NT2/D1 (cell line): ENCODE measurements around the gene ACSBG1.

Experiments used
- DNase-seq: peaks from one replicate; pipeline ENCODE4 v3.0.0-alpha.2; 2011; ENCODE audit warnings: low read depth, low spot score
- H3K27me3 ChIP-seq: 2 replicates; pipeline ENCODE4 v1.6.0; 2011; ENCODE audit warnings: mild to moderate bottlenecking; ENCODE audit not compliant: insufficient read length, insufficient read depth
- H3K36me3 ChIP-seq: 2 replicates; pipeline ENCODE4 v1.6.1; 2011; ENCODE audit warnings: mild to moderate bottlenecking, low read length, mixed read lengths; ENCODE audit not compliant: insufficient read depth, insufficient read length
- H3K4me1 ChIP-seq: 2 replicates; pipeline ENCODE4 v1.5.1; 2011; ENCODE audit not compliant: insufficient read depth, insufficient read length
- H3K4me3 ChIP-seq: 2 replicates; pipeline ENCODE4 v1.5.1; 2011; ENCODE audit warnings: low read depth; ENCODE audit not compliant: insufficient read length
- H3K9ac ChIP-seq: 2 replicates; pipeline ENCODE4 v1.6.0; 2011; ENCODE audit warnings: low read depth; ENCODE audit not compliant: insufficient read length
- H3K9me3 ChIP-seq: 2 replicates; pipeline ENCODE4 v1.5.1; 2011; ENCODE audit warnings: mild to moderate bottlenecking, low read length; ENCODE audit not compliant: insufficient read depth
- SUZ12 ChIP-seq: IDR thresholded peaks from 2 replicates; pipeline ENCODE4 v1.6.1; 2011; ENCODE audit not compliant: insufficient read length, insufficient read depth; ENCODE audit errors: extremely low read depth
- YY1 ChIP-seq: IDR thresholded peaks from 2 replicates; pipeline ENCODE4 v1.6.1; 2011; ENCODE audit not compliant: insufficient read length, insufficient read depth
- ZNF274 ChIP-seq: IDR thresholded peaks from 2 replicates; pipeline ENCODE4 v1.6.1; 2011; ENCODE audit warnings: mild to moderate bottlenecking, low read depth, low read length

The ACSBG1 gene

DNA sequence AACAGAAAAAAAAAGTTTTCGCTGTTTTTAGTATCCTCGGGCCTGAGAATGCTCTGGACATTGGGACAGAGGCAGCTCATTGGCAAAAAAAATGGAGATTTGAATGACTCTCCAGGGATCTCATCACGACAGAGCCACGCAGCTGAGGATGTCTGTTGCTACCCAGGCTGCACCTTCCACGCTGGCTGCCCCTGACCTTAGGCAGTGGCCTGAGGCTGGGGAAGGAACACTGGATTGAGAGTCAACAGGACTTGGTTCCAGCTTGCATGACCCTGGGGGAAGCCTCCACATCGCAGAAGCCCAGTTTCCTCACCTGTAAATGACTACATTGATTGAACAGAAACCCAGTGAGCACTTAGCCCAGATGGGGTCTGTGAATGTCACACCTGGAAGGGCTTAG lies 8.7 kb upstream of the ACSBG1 start:
- Histone ChIP-seq H3K9ac (no peak overlapping the region), H3K4me1 (peaks cover 15% of the 10 kb centered on the region), H3K27me3 (no peaks in the 10 kb centered on the region), H3K36me3 (no peaks in the 10 kb centered on the region), H3K4me3 (no peak overlapping the region), H3K9me3 (peaks cover 12% of the 10 kb centered on the region; the same call in 1 of the 2 replicates)
- TF ChIP-seq ZNF274 (no peak), SUZ12 (no peak), YY1 (no peak)
- no peak for DNase-seq

- peak overlapping the region; percentile 12 for H3K9ac ChIP-seq
- TF ChIP-seq YY1 (no peak), SUZ12 (no peak), ZNF274 (no peak)
- no peak for DNase-seq
Observed at GRCh38 chr15:78242128-78242527, 7.8 kb upstream of the ACSBG1 start.

DNA sequence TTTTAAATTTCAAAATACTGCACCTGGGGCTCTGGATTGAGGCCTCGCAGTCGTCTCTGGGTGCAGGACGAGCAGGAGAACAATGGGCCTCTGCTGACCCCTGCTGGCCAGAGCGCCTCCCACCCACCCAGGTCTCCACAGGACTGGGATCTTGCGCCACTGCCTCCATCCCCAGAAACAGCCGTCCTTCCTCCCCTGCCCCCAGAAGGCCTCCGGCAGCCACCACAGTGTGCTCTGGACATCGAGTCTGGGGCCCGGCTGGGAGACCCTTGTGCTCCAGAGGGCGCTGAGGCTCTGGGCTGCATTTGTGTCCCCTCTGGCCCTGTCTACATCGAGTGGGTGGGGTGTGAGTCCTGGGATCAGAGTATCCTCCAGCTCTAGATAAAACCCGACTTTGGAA lies 6.7 kb upstream of the ACSBG1 start:
- no peaks in the 10 kb centered on the region for H3K36me3 ChIP-seq
- DNase-seq: peak; percentile 82
- TF ChIP-seq SUZ12 (no peak), YY1 (no peak), ZNF274 (no peak)
- H3K9ac ChIP-seq: peak overlapping the region; percentile 28
- H3K4me1 ChIP-seq: peaks cover 15% of the 10 kb centered on the region
- no peak overlapping the region for H3K4me3 ChIP-seq
- H3K9me3 ChIP-seq: no peaks in the 10 kb centered on the region
- H3K27me3 ChIP-seq: no peaks in the 10 kb centered on the region

More at GRCh38 chr15:78242128-78242527, 7.8 kb upstream of the ACSBG1 start:
- Histone ChIP-seq H3K27me3 (no peaks in the 10 kb centered on the region), H3K36me3 (no peaks in the 10 kb centered on the region), H3K9me3 (peaks cover 11% of the 10 kb centered on the region; the same call in 1 of the 2 replicates), H3K4me1 (peaks cover 15% of the 10 kb centered on the region), H3K4me3 (no peak overlapping the region)

DNA sequence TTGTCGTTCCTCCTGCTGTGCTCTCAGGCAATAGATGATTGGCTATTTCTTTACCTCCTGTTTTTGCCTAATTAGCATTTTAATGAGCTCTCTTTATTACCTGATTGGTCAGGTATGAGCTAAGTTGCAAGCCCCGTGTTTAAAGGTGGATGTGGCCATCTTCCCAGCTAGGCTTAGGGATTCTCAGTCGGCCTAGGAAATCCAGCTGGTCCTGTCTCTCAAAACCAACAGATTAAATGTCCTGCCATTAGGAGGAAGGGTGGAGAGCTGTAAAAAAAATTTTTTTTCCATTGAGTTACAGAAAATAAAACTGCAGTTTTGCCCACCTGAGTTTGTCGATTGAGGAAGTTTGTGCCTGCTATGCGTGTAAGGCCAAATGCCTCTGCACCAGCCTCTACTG lies 5.4 kb upstream of the ACSBG1 start:
- Histone ChIP-seq H3K4me3 (no peak overlapping the region), H3K36me3 (no peaks in the 10 kb centered on the region), H3K9ac (no peak overlapping the region), H3K4me1 (peaks cover 19% of the 10 kb centered on the region), H3K9me3 (no peaks in the 10 kb centered on the region), H3K27me3 (no peaks in the 10 kb centered on the region)
- TF ChIP-seq SUZ12: no peak
- TF ChIP-seq YY1: no peak
- TF ChIP-seq ZNF274: no peak
- no peak for DNase-seq

- Histone ChIP-seq H3K4me1 (peaks cover 19% of the 10 kb centered on the region), H3K9ac (no peak overlapping the region), H3K9me3 (no peaks in the 10 kb centered on the region), H3K27me3 (no peaks in the 10 kb centered on the region), H3K4me3 (no peak overlapping the region), H3K36me3 (no peaks in the 10 kb centered on the region)
- no peak for DNase-seq
- TF ChIP-seq SUZ12 (no peak), YY1 (no peak), ZNF274 (no peak)
Observed at GRCh38 chr15:78237146-78237545, 2.8 kb upstream of the ACSBG1 start.

DNA sequence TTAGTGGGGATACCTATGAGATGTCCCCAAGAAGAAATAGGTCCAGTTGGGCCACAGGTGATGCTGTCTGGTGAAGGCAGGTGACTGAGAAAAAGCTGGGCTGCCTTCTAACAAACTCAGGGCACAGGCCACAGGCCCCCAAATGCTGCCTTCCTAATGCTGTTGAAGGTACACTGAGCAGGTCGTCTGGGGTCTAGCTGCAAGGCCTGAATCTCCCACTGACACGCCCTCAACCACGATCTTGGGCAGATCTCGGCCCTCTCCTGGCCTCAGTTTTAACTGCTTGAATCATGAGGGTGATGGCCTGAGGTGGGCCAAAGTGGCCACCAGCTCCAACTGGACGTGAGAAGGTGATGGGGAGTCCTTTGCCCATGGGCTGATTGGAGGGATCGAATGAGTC lies 2.1 kb upstream of the ACSBG1 start:
- no peak overlapping the region for H3K4me3 ChIP-seq
- no peaks in the 10 kb centered on the region for H3K36me3 ChIP-seq
- no peaks in the 10 kb centered on the region for H3K9me3 ChIP-seq
- H3K27me3 ChIP-seq: no peaks in the 10 kb centered on the region
- peaks cover 14% of the 10 kb centered on the region for H3K4me1 ChIP-seq
- DNase-seq: no peak
- H3K9ac ChIP-seq: no peak overlapping the region
- TF ChIP-seq YY1: no peak
- no peak for TF ChIP-seq SUZ12
- no peak for TF ChIP-seq ZNF274

DNA sequence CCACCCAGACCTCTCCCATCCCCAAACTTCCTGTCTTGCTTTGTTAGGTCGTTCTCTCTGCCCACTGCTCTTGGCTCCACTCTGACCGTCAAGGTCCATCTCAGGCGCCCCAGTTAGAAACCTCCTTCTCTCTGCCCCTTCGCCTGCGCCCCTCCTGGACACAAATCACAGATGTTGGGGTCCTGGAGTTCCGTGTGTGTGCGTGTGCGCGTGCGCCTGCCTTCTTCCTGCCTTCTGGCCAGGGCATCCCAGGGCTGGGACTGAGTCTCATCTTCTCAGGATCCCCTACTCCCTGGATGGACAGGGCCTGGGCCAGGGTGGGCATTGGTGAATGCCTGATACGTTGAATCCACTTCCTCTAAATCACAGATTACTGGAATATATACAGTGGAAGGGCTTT lies 869 bp downstream of the ACSBG1 start:
- Histone ChIP-seq H3K4me3 (no peak overlapping the region), H3K9me3 (no peaks in the 10 kb centered on the region), H3K4me1 (peaks cover 14% of the 10 kb centered on the region), H3K9ac (peak overlapping the region; percentile 1), H3K27me3 (no peaks in the 10 kb centered on the region), H3K36me3 (no peaks in the 10 kb centered on the region)
- DNase-seq: no peak
- TF ChIP-seq SUZ12 (no peak), ZNF274 (no peak), YY1 (no peak)

GRCh38 chr15:78232951-78233350 lies 1.4 kb downstream of the ACSBG1 start:
- no peak for DNase-seq
- Histone ChIP-seq H3K4me1 (peaks cover 14% of the 10 kb centered on the region), H3K4me3 (no peak overlapping the region), H3K9me3 (no peaks in the 10 kb centered on the region), H3K36me3 (no peaks in the 10 kb centered on the region), H3K9ac (peak overlapping the region; percentile 1), H3K27me3 (no peaks in the 10 kb centered on the region)
- TF ChIP-seq ZNF274 (no peak), YY1 (no peak), SUZ12 (no peak)
